ENCODE results near the gene MYMK.
"Not testable (repeated sequence)": the region's sequence is repeated elsewhere in the genome, so short reads cannot be mapped to it uniquely, and the experiment has no call there.

The MYMK gene, protein sequence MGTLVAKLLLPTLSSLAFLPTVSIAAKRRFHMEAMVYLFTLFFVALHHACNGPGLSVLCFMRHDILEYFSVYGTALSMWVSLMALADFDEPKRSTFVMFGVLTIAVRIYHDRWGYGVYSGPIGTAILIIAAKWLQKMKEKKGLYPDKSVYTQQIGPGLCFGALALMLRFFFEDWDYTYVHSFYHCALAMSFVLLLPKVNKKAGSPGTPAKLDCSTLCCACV

GRCh38 chr9:133524679-133525228 is at the start of gene MYMK:
TSS of gene MYMK (minus strand) at chr9:133524959. CDS start at chr9:133524844, 115 bp downstream.
- DNase-seq = no peak

- DNase-seq = no peak
Observed at GRCh38 chr9:133573791-133574515, 49.2 kb upstream of the MYMK start.

GRCh38 chr9:133572821-133573361 is 48.1 kb upstream of the MYMK start:
- no peak for DNase-seq

DNA sequence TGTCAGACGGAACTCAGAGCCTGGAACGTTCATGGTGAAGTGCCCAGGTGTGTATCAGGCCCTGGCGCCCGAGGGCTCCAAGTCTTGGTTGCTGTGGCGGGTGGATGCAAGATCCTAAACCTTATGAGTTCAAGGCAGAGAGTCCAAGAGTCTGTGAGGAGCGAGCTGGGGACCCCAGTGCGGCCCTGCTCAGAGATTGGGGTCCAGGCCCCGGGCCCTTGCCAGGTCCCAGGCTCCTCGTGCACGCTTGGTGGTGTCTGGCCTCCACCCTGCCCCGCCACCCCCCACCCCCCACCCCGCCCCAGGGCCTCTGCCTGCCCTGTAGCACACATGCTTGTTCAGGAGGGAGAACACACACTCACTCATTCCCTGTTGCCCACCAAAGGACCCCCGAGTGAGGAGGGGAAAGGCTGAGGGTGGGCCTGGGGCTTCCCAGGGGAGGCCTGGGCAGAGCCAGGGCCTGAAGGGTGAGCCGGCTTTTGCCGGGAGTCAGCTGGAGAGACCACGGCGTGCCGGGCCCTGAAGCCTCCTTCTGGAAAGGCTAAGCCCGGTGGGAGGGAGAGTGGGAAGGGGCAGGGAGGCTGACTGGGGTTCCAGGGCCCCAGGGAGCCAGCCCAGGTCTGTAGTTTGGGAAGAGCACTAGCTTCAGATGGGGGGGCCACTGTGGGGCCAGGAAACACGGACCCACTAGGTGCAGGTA is 47.3 kb upstream of the MYMK start:
- no peak for DNase-seq

DNA sequence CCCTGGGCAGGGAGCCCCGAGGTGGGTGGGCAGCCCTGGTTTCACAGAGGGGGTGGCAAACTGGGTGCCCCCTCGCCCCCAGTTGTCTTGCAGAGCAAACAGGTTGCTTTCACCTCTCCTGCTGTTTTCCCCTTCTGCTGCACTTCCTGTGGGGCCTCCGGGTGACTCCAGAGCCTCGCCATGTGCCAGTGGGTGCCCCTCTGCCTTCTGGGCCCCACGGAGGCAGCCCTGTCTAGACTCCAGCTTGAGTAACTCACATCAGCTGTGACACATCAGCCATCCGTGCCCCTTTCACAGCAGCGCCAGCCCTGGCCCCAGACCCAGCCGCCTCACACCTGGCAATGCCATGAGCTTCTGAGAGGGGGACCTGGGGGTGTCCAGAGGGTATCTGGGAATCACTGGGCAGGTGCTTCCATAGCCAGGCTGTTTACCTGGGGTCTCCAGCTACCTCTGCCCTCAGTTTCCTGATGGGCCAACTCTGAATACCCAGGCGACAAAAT is 46.7 kb upstream of the MYMK start:
- DNase-seq = no peak

GRCh38 chr9:133570691-133571080 is 45.9 kb upstream of the MYMK start:
- no peak for DNase-seq

DNA sequence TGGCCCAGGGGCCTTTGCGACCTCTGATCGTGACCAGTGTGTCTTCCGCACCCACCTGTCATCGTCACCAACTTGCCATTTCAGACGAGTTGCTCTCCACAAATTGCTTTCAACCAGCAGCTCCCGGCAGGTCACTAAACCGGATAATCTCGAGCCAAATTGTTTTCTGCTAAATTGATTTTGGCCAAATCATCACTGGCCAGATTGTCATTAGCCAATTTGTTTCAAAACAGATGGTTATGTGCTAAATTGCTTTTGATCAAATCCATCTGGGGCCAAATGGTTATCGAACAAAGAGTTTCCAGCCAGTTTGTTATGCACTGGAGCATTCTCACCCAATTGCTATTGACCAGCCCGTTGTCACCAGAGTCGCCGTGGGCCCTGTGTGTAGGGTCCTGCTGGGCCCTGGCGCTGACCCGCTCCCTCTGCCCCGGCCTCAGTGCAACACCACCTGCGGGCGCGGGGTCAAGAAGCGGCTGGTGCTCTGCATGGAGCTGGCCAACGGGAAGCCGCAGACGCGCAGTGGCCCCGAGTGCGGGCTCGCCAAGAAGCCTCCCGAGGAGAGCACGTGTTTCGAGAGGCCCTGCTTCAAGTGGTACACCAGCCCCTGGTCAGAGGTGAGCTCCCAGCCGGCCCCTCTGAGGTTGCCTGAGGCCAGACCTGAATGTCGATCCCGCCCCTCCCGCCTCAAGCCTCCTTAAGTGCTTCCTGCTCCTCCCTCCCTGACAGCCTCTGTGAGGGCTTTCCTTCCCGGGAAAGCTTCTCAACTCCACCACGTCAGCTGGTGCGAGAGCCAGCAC is 45.3 kb upstream of the MYMK start:
- DNase-seq = no peak

- DNase-seq = no peak
Observed at GRCh38 chr9:133569121-133569785, 44.5 kb upstream of the MYMK start.

GRCh38 chr9:133568186-133568585 is 43.4 kb upstream of the MYMK start:
- no peak for DNase-seq

- DNase-seq = no peak
Observed at GRCh38 chr9:133566817-133567216, 42.1 kb upstream of the MYMK start.

DNA sequence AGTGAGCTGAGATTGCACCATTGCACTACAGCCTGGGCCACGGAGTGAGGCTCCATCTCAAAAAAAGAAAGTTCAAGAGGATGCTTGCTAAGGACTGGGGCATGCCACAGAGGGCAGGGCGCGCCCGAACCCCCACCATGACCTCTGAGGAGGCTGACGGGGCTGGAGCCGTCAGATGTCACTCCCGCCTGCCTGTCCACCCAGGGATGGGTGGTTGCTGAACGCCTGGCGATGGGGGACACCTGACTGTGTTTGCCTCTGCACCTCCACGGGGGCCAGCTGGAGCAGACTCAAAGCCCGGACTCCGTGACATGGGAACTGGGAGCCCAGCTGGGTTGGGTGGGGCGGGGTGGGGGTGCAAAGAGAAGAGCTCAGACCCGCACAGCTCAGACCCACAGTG is 41.6 kb upstream of the MYMK start:
- no peak for DNase-seq

- DNase-seq = no peak
Observed at GRCh38 chr9:133564451-133565116, 39.8 kb upstream of the MYMK start.

DNA sequence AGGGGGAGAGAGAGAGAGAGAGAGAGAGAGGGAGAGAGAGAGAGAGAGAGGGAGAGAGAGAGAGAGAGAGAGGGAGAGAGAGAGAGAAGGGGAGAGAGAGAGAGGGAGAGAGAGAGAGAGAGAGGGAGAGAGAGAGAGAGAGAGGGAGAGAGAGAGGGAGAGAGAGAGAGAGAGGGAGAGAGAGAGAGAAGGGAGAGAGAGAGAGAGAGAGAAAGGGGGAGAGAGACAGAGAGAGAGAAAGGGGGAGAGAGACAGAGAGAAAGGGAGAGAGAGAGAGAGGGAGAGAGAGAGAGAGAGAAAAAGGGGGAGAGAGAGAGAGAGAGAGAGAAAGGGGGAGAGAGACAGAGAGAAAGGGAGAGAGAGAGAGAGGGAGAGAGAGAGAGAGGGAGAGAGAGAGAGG is 39.1 kb upstream of the MYMK start:
- not testable (repeated sequence) for DNase-seq

- no peak for DNase-seq
Observed at GRCh38 chr9:133563291-133563796, 38.6 kb upstream of the MYMK start.

DNA sequence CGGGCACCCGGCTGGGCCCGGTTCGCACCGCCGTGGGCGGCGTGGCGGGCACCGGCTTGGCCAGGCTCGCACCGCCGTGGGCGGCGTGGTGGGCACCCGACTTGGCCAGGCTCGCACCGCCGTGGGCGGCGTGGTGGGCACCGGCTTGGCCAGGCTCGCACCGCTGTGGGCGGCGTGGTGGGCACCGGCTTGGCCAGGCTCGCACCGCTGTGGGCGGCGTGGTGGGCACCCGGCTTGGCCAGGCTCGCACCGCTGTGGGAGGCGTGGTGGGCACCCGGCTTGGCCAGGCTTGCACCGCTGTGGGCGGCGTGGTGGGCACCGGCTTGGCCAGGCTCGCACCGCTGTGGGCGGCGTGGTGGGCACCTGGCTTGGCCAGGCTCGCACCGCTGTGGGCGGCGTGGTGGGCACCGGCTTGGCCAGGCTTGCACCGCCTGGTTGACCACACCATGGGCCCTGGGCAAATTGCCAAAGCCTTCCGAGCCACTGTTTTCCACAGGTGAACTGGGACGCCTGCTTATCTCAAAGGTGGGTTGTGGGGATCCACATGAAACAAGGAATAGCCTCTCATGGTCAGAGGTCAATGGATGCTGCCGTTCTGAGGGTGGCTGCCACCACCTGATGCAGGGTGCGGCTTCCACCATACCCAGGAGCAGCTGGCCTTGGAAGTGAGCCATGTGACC is 38.0 kb upstream of the MYMK start:
- DNase-seq = no peak

DNA sequence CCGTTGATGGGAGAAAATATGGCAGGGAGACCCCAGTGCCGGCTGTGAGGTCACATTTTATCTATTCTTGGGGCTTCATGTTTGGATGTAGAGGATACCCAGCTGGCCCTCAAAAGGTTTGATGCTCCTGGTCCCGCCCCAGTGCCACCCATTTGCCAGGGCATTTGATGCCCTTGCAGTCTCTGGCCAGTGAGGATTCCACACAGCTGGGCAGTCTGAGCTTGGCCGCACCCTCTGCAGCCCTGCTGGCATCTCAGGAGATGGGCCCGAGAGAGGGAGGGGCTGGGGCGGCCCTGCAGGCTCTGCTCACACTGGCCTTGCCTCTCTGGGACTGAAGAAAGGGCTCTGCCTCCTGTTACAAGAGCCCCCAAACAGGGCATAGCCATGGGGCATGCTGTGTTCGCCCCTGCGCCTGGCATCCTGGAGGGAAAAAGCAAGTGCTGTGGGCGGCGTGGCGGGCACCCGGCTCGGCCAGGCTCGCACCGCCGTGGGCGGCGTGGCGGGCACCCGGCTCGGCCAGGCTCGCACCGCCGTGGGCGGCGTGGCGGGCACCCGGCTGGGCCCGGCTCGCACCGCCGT is 37.3 kb upstream of the MYMK start:
- no peak for DNase-seq

GRCh38 chr9:133560944-133561343 is 36.2 kb upstream of the MYMK start:
- no peak for DNase-seq

- no peak for DNase-seq
Observed at GRCh38 chr9:133560311-133560710, 35.6 kb upstream of the MYMK start.

DNA sequence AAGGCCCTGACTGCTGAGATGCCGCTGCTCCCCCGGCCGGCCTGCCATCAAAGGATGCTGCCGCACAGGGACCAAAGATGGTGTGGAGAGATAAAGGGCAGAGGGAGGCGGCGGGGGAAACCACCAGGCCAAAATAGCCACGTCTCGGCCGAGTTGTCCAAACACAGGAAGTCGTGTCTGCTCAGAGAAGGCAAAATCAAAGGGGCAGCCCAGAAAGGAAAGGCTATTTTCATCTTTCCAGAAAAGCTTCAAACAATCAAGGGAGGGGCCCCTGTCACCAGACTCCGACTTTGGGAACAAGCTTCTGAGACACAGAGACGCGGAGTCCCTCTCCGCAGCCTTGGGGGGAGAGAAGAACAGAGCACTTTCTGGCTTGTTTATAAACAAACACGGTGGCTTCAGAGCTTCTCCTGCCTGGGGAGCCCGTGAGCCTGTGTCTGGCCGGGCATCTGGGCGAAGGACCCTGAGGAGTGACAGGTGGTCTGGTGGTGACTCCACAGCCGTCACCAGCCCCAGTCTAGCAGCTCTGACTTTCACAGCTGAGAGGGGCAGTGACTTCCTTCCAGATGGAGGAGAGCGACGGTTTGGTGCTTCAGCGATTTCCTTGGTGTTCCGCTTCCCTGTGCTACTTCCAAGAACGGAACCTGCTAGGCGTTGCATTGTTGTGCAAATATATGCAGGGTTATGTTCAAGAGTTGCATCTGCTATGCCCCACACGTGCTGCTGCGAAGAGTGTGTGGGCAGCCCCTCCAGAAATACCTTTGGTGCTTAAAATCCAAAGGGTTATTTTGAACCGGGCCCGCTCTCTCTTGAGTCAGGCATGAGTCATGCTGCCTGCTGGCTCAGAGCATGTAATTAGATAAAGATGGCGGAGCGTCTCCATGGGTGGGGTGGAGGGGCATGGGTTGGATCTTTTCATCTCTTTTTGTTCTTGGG is 33.7 kb upstream of the MYMK start:
- peak; percentile 90 for DNase-seq

All from fibroblast of skin of right quadriceps (primary cell).